Panc1 (cell line): Measurements from ENCODE around the gene MYO18B. TPM values are rescaled to one million over a fixed set of nuclear protein-coding genes. Genes with fewer than 3 reads are reported as not detected.

Experiments used
- ATAC-seq: fragments of 200-7000 bp; cut with Tn5 transposase; 2 replicates; pipeline ENCODE4 v1.9.1; 2020; ENCODE audit warnings: mild to moderate bottlenecking, moderate library complexity
- BruUV-seq: library from RNA; stranded (reverse); fragments of 400-500 nt; replicated peaks from 2 replicates; lab custom pipeline; 2021; lab: Mats Ljungman, UMichigan
- CTCF ChIA-PET: fragments of 300-600 bp; sonication (Branson Sonifier 250); formaldehyde crosslinking; loops from one replicate; lab custom pipeline; 2022; ENCODE audit warnings: antibody characterized with exemption; lab: Charles Lee
- POLR2A ChIA-PET: fragments of 300-600 bp; sonication (Branson Sonifier 250); formaldehyde crosslinking; loops from one replicate; lab custom pipeline; 2022; ENCODE audit warnings: antibody characterized with exemption; lab: Charles Lee
- DNase-seq: peaks from one replicate; pipeline ENCODE4 v3.0.0-alpha.2; 2010; ENCODE audit warnings: low read depth, low spot score
- H3K27ac ChIP-seq: 2 replicates; pipeline ENCODE4 v1.5.1; 2011; ENCODE audit warnings: mild to moderate bottlenecking, low read length, inconsistent platforms
- H3K27me3 ChIP-seq: fragments of 200-500 bp; sonication (Bioruptor generic); 2 replicates; pipeline ENCODE4 v1.6.0; 2014; ENCODE audit warnings: low read length, inconsistent platforms; ENCODE audit not compliant: control insufficient read depth, insufficient read depth
- H3K36me3 ChIP-seq: fragments of 200-500 bp; sonication (Bioruptor generic); 2 replicates; pipeline ENCODE4 v1.5.1; 2014; ENCODE audit warnings: inconsistent platforms, mild to moderate bottlenecking, low read length, moderate library complexity; ENCODE audit not compliant: control insufficient read depth, insufficient read depth
- H3K4me1 ChIP-seq: 2 replicates; pipeline ENCODE4 v1.5.1; 2011; ENCODE audit warnings: inconsistent platforms, mild to moderate bottlenecking, low read length, moderate library complexity; ENCODE audit not compliant: control insufficient read depth, insufficient read depth
- H3K4me3 ChIP-seq, 2 experiments: 2 replicates each; pipeline ENCODE4 v1.5.1; 2011 to 2012; ENCODE audit warnings: low read depth in 2 of 2, low read length in 2 of 2, mild to moderate bottlenecking in 2 of 2, inconsistent platforms in 1 of 2, moderate library complexity in 1 of 2
- H3K9me3 ChIP-seq: fragments of 200-500 bp; sonication (Bioruptor generic); 2 replicates; pipeline ENCODE4 v1.5.1; 2014; ENCODE audit warnings: low read depth, mild to moderate bottlenecking, inconsistent platforms, low read length, moderate library complexity; ENCODE audit not compliant: control insufficient read depth, insufficient read depth
- CTCF ChIP-seq: fragments of 450-650 bp; IDR thresholded peaks from 2 replicates; pipeline ENCODE4 v1.5.1; 2017; ENCODE audit warnings: mild to moderate bottlenecking
- REST ChIP-seq, 2 experiments: IDR thresholded peaks; 2 replicates each; pipeline ENCODE4 v1.6.1; 2011 to 2012; ENCODE audit warnings: low read depth in 2 of 2, control low read depth in 1 of 2, low read length in 1 of 2, mild to moderate bottlenecking in 1 of 2, moderate library complexity in 1 of 2; ENCODE audit not compliant: insufficient read depth in 1 of 2
- SIN3A ChIP-seq: IDR thresholded peaks from 2 replicates; pipeline ENCODE4 v1.6.1; 2012; ENCODE audit warnings: low read depth, mild to moderate bottlenecking, low read length, moderate library complexity, borderline replicate concordance; ENCODE audit not compliant: insufficient read depth
- in situ Hi-C: cut with HindIII; loops from 2 replicates; pipeline ENCODE4 v1.10.0; 2016; ENCODE audit warnings: low sequenced_read_pairs, low pct_unique_long_range_greater_than_20kb
- intact Hi-C: fragments of 100-400 bp; cut with micrococcal nuclease; formaldehyde crosslinking; loops from one replicate; pipeline ENCODE4 v1.10.0; 2022; ENCODE audit not compliant: unreplicated experiment
- total RNA-seq: library from RNA; stranded (reverse); gene quantifications from one replicate; pipeline ENCODE4 v1.2.1, GENCODE V29; 2021; ENCODE audit not compliant: unreplicated experiment

Gene MYO18B
- total RNA-seq, 1 experiment from 2014 or later = not detected

- Histone ChIP-seq H3K27me3 (no peaks in the 10 kb centered on the region), H3K27ac (no peak overlapping the region), H3K4me1 (no peaks in the 10 kb centered on the region), H3K36me3 (no peaks in the 10 kb centered on the region), H3K9me3 (no peaks in the 10 kb centered on the region), H3K4me3 (no peak overlapping the region)
- intact Hi-C loops = no loop called here
- ChIA-PET CTCF (no interaction called here), POLR2A (no interaction called here)
- no peak for TF ChIP-seq REST (IDR thresholded peaks at IDR 0.05; ENCODE audit: insufficient read depth in 1 of 2, low read depth in 2 of 2, low read length in 1 of 2)
- DNase-seq = no peak
- in situ Hi-C loops = no loop called here
- ATAC-seq = no peak
- no TSS peak for BruUV-seq
Measured at GRCh38 chr22:26072621-26073020, 330.6 kb downstream of the MYO18B start.

- Histone ChIP-seq H3K27ac (no peak overlapping the region), H3K4me3 (no peak overlapping the region), H3K9me3 (no peaks in the 10 kb centered on the region), H3K4me1 (no peaks in the 10 kb centered on the region), H3K36me3 (no peaks in the 10 kb centered on the region), H3K27me3 (no peaks in the 10 kb centered on the region)
- in situ Hi-C loops (no loop called here), intact Hi-C loops (no loop called here)
- DNase-seq (no peak), ATAC-seq (no peak)
- no TSS peak for BruUV-seq
- ChIA-PET CTCF (no interaction called here), POLR2A (no interaction called here)
- no peak for TF ChIP-seq CTCF
Measured at GRCh38 chr22:26075251-26075650, 333.3 kb downstream of the MYO18B start.

GRCh38 chr22:26079009-26079408, 337.0 kb downstream of the MYO18B start:
- in situ Hi-C loops (no loop called here), intact Hi-C loops (no loop called here)
- ATAC-seq (no peak), DNase-seq (no peak)
- no peaks in the 10 kb centered on the region for H3K27me3 ChIP-seq
- H3K4me1 ChIP-seq = no peaks in the 10 kb centered on the region
- no peak overlapping the region for H3K27ac ChIP-seq
- CTCF ChIA-PET = no interaction called here
- no peak overlapping the region for H3K4me3 ChIP-seq
- no peaks in the 10 kb centered on the region for H3K36me3 ChIP-seq
- POLR2A ChIA-PET = no interaction called here
- TF ChIP-seq SIN3A (no peak), REST (IDR thresholded peaks at IDR 0.05; ENCODE audit: insufficient read depth in 1 of 2, low read depth in 2 of 2, low read length in 1 of 2) (peak; percentile 72 to 81; a peak in 3 of 4 replicates)
- H3K9me3 ChIP-seq = no peaks in the 10 kb centered on the region
- no TSS peak for BruUV-seq

Other genes with a start within 250 kb of the MYO18B start
- 12.0 TPM for gene GRK3, start 177.5 kb upstream of the MYO18B start, total RNA-seq